GM21423 (cell line): ENCODE measurements around the gene GEMIN7.

ENCODE experiments used
- ATAC-seq: cut with Tn5 transposase; IDR thresholded peaks from one replicate; pipeline ENCODE4 v1.9.1; 2021; ENCODE audit warnings: mild to moderate bottlenecking, moderate library complexity; ENCODE audit not compliant: unreplicated experiment

The GEMIN7 gene, protein sequence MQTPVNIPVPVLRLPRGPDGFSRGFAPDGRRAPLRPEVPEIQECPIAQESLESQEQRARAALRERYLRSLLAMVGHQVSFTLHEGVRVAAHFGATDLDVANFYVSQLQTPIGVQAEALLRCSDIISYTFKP

DNA sequence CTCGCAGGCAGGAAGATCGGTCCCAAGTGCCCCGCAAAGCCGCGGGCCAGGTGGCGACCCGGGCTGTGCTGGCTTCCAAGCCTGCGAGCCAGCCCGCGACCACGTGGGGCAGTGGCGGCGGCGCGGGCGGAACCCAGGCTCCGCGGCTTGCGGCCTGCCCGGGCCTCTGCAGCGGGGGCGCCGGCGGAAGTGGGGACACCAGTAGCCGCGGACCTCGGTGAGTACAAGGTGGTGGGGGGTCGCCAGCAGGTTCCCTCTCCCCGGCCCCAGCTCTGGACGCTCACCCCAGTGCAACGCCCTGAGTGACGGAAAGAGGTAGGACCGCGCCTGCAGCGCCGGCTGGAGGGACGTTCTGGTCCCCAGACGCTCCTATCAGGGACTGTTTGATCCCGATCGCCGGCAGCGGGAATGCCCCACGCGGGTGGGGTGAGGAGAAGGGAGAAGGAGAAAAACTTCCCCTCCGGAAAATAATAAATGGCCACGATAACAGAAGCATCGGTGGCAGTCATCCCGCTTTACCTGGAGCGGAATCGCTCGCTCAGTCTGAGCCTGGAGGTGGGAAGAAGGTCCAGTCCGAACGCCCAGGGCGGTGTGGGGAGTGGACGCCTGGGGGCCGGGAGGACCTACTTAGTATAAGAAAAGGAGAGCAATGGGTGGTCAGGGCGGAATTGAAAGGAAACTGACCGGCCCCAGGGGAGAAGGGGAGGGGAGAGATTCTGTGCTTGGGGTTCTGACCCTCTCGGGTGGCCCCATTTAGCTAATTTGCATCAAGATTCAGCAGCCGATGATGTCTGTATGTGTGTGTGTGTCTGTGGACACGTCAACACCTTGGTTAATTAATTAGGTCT, at the start of gene GEMIN7:
GEMIN7 (plus strand) TSS at position 198 of the 848 bp plus-strand sequence. CDS start 10,855 bp downstream, outside the sequence.
- ATAC-seq: peak; percentile 33

DNA sequence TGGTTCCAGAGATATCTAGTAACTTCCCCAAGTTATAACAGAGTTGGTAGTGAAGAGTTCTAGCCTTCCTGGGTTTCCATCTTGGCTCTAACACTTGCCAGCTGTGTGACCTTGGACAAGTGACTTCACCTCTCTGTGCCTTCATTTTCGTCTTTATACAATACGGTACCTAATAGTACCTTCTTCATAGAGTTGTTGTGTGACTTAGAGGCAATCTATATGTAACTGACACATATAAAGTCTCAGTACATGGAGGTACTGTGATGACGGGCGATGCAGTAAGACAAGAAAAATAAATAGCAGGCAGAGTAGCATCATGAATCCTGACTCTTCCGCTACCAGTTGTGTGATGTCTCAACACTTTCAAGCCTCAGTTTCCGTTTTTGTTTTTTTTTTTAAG, 48.2 kb upstream of the GEMIN7 start:
- no peak for ATAC-seq

DNA sequence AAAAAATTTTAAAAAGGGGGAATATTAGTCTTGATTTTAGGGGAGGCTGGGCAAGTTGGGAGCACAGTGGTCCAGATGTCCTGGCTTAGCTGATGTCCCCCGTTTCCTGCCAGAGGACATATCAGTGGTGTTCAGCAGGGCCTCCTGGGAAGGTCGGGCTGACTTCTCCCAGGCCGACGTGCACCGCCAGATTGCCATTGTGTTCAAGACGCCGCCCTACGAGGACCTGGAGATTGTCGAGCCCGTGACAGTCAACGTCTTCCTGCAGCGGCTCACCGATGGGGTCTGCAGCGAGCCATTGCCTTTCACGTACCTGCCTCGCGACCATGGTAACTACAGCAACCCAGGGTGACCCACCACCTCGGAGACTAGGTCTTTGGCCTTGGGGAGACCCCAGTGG, 46.6 kb upstream of the GEMIN7 start:
- ATAC-seq: no peak

DNA sequence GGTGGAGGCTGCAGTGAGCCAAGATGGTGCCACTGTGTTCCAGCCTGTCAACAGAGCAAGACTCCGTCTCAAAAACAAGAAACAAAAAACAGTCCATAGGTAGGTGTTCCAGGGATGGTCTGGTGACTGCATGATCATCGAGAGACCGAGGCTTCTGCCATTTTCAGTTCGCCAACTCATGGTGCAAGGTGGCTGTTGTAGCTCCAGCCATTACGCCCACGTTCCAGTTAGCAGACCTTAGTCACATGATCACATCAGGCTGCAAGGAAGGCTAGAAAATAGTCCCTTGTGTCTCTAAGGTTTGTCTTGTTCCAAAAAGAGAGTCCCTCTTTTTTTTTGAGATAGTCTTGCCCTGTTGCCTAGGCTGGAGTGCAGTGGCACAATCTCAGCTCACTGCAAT, 43.3 kb upstream of the GEMIN7 start:
- no peak for ATAC-seq

DNA sequence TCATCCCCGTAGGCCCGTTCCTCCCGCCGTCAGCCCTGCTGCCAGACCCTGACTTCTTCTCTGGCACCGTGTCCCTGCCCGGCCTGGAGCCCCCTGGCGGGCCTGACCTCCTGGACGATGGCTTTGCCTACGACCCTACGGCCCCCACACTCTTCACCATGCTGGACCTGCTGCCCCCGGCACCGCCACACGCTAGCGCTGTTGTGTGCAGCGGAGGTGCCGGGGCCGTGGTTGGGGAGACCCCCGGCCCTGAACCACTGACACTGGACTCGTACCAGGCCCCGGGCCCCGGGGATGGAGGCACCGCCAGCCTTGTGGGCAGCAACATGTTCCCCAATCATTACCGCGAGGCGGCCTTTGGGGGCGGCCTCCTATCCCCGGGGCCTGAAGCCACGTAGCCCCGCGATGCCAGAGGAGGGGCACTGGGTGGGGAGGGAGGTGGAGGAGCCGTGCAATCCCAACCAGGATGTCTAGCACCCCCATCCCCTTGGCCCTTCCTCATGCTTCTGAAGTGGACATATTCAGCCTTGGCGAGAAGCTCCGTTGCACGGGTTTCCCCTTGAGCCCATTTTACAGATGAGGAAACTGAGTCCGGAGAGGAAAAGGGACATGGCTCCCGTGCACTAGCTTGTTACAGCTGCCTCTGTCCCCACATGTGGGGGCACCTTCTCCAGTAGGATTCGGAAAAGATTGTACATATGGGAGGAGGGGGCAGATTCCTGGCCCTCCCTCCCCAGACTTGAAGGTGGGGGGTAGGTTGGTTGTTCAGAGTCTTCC, 41.5 kb upstream of the GEMIN7 start:
- ATAC-seq: no peak

DNA sequence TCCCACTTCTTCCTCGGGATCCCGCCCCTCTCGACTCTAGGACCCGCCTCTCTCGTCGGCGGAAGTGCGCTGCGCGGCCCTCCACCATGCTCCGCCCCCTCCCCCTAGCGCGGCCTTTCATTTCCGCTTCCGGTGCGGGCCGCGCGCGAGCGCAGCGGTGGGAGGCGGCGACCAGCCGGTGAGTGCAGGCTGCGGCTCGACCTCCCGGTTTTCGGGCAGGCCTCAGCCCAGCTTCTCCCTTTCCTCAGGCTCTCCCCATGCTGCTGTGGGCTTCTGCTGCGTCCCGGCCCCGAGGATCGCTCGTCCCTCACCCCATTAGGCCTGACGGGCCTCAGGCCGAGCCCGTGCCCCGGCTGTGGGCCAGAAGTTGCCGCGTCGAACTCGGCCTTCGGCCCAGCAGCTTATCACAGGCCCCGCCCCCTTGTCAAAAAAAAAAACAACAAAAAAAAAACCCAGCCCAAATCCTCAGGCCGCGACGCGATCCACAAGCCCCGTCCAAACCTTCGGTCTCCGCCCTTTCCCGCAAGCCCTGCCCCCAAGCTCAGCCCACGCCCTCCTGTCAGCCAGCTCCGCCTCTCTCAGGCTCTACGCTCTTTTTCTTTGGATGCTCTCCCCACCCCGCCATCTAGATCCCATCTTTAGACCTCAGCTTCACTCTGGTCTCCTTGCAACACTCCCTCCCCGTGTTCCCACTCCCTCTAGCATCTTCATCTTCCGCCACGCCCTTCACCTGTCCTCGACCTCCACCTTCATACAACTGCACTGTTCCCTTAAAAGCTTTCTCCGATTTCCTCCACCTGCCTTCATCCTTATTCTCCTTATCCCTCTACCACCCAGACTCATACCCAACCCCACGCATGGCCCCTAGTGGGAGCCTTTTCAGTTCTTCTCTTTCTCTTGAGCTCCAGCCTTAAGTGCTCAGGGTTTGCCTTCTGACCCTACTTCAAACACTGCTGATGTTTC, 39.8 kb upstream of the GEMIN7 start, which contains the start of gene CLASRP:
CLASRP (plus strand) TSS at position 115 of the 963 bp plus-strand sequence. CDS start 1,168 bp downstream, outside the sequence.
- ATAC-seq: peak; percentile 89

DNA sequence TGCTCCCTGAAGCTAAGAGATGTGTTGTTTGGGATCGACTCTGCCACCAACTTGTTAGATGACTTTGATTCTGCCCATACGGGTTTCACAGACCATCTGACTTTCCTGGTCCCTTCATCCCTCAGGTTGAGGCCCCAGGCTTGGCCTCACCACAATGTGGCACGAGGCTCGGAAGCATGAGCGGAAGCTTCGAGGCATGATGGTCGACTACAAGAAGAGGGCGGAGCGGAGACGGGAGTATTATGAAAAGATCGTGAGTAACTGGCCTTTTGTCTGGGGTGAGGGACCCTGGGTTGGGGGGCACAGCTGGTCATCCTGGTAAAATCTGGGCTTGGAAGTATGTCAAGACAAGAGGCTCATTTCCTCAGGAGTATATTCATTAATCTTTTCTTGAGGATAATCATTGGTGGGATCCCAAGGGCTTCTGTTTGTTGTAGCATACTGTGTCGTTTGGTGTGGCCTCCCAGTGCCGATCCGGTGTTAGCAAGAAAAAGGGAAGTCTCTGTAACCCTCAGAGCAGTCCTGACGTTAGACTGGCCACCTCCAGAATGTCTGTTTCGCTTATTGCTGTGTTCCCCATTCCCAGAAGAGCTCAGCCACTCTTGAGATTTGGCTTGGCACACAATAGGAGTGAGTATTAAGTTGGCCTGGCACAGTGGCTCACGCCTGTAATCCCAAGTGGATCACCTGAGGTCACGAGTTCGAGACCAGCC, 38.8 kb upstream of the GEMIN7 start:
- no peak for ATAC-seq

DNA sequence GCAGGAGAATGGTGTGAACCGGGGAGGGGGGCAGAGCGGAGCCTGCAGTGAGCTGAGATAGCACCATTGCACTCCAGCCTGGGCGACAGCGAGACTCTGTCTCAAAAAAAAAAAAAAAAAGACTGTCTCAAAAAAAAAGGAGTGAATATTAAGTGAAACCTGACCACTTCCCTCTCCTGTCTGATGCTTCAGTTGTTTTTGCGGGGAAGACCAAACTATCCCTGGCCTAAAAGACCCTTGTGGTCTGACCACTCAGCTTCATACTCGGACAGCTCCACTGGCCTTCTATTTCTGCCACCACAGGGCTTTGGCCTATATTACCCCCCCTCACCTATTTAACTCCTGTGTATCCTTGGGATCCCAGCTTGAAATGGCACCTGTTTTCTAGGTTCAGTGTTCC, 37.9 kb upstream of the GEMIN7 start:
- no peak for ATAC-seq

DNA sequence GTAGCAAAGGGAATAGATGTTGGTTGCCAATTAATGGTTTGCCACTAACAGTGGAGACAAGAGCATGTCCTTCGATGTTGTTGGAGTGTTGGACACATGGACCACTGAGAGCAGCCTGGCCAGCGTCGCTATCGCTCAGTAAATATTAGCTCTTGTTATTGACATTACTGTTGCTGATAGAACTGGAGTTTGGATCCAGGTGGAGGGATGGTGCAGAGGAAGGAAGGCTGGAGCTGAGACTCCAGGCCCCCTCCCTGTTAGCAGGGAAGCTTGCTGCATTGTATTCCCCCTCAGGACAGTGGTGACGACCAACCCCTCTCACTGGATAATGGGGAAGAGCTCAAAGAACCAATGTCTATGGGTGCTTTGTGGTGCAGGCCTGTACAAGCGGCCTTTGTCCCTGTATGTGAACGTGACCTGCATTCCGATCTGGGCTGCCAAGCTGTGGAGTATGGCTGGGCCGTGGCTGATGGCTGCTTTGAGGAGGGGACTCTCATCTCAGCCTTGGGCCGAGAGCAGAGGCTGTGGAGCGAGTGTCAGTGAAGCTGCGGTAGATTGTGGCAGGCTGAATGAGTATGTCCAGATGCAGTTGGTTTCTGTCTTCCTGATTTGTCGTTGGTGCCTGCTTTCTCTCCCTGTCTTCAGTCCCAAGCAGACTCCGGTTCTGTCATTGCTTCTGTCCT, 33.2 kb upstream of the GEMIN7 start:
- no peak for ATAC-seq

DNA sequence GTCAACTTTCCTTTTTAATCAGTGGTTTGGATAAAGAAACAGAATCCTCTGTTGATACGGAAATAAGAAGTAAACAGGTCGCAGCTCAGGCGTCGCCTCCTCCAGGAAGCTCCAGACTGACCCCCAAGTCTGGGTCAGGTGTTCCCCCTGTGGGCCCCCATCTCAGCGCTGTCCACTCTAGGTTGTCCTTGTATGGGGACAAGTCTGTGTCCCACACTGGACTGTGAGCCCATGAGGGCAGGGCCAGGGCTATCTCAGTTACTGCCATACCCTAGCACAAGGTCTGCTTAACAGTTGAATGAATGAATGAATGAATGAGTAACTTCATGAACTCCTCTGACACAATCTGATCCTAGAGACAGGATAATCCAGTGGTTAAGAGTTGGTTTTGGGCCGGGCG, 32.7 kb upstream of the GEMIN7 start:
- ATAC-seq: no peak

DNA sequence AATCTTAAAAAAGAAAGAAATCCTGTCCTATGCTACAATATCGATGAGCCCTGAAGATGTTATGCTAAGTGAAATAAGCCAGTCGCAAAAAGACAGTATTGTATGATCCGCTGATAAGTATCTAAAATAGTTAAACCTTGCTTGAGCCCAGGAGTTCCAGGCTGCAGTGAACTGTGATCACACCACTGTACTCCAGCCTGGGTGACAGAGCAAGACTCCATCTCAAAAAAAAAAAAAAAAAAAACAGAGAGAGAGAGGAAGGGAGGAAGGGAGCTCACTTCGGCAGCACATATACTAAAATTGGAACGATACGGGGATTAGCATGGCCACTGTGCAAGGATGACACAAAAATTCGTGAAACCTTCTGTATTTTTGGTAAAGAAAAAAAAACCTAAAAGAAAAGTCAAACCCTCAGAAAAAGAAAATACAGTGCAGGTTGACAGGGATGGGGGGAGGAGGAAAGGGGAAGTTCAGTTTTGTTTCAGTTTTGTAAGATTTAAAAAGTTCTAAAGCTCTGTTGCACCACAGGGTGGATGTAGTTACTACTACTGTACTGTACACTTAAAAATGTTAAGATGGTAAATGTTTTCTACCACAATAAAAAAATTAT, 31.8 kb upstream of the GEMIN7 start:
- peak; percentile 60 for ATAC-seq

DNA sequence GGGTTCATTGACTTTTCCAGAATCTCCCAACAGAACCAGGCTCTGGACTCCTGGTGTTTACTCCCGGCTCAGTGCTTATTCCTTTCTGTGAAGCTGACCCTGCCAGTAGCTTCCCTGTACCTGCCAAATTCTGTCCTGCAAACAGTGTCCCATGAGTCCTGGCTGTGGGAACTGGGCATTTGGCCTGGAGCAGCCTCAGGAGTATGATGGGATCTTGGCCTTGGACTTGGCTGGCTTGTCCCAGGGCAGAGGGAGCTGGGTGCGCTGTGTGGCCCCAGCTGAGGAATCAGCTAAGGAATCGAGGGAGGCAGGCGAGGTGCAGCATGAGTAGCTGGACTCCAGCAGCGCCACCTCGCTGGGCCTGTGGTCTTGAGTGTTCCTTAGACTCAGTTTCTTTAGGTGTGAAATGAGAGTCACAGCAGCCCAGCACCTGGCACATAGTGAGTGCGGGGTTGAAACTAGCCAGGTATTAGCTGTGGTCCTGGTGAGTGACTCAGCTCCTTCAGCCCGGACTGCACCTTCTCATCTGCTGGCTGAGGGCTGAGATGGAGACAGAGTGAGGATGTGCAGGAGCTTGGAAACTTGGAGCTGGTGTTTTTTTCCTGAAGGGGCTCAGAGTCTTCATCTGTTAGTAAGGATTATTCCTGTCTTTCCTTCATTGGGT, 29.9 kb upstream of the GEMIN7 start:
- no peak for ATAC-seq

DNA sequence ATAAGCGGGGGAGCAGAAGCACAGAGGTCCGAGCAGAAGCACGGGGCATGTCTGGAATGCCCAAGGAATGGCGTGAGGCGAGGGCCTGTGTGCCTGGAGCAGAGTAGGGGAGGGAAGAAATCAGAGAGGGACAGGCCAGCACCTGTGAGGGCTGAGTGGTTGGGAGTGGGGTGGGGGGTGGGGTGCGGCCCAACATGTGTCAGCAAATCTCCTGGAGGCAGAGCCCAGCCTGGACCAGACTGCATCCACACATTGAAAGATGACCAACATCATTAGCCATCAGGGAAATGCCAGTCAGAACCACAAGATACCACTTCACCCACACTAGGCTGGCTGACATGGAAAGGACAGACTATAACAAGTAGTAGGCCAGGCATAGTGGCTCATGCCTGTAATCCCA, 29.0 kb upstream of the GEMIN7 start:
- no peak for ATAC-seq

DNA sequence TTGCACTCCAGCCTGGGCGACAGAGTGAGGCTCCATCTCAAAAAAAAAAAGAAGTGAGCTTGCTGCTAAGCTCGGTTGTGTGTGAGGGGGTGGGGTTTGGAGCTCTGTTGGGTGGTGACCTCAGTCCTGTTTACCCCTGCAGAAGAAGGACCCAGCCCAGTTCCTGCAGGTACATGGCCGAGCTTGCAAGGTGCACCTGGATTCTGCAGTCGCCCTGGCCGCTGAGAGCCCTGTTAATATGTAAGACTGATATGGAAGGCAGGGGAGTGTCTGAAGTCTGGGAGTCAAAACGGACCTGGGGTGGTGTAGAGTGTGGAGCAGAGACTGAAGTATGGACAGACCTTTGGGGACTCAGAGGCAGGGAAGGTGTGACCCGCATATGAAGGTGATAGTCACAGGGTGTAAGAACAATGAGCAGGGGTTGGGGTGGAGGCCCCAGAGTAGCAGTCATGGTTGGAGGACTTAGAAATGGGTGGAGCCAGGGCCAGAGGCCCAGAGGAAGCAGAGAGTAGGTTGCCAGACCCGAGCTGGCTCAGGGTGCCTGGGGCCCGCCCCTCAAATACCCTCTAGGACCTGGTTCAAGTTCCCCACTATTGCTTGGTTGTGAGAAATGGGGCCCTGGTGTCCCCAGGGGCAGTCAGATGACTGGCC, 27.0 kb upstream of the GEMIN7 start:
- ATAC-seq: no peak

DNA sequence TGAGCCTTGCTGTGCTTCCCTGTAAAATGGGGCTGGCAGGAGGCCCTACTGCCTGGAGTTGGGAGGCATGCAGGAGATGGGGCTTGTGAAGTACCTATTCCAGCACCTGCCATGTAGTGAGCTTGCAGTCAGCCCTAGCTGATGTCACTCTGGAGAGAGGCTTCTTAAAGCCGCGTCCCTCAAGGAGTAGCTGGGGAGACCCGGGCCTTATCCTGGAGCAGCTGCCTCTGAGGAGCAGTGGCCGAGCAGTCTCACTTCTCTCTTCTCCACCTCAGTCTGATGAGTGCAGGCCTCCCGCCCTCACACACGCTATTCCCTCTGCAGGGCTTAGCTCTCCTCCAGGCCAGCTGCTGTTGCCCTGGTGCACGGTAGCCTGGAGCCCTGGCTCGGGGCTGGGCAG, 22.2 kb upstream of the GEMIN7 start:
- no peak for ATAC-seq

DNA sequence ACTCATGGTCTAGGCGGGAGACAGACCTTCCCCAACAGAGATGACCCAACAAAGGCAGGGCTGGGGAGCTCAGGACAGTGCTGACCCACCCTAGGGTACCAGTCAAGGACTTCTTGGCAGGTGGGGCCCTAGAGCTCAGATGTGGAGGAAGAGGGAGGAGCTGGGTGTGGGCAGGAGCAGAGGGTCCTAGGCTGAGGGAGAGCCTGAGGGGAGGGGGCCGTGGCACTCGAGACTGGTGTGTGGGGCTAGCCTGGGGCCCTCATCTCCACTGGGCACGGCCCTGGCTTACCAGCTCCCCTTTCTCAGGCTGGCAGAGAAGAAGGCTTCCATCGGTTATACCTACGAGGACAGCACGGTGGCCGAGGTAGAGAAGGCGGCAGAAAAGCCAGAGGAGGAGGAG, 21.6 kb upstream of the GEMIN7 start:
- no peak for ATAC-seq

DNA sequence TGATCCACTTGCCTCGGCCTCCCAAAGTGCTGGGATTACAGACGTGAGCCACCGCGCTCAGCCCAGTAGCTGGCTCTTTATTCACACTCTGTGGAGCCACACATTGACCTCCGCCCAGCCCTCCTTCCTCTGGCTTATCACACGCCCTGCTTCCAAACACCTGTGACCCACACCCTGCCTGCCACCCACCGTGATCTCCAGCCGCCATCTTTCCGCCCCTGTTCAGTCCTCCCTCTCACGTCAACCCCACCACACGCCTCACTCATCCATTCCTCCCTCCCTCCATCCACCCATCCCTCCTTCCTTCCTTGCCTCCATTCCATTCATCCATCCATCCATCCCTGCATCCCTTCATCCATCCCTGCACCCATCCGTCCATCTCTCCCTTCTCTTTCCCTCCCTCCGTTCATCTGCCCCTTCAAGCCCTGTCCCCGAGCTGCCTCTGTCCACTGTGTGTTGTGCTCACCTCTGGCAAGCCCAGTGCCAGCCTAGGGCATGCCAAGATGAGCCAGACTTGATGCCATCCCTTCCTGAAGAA, 20.4 kb upstream of the GEMIN7 start:
- no peak for ATAC-seq
